NCI-H226 (cell line): ENCODE results near the gene WNT1.

ENCODE experiments used
- DNase-seq: peaks from one replicate; pipeline ENCODE4 v3.0.0-alpha.2; 2015

Gene WNT1

GRCh38 chr12:49031573-49032161, 53.5 kb downstream of the WNT1 start:
- no peak for DNase-seq
